H1 (cell line): Measurements from ENCODE around the gene PTDSS2. TPM values are rescaled to one million over a fixed set of nuclear protein-coding genes. Genes with fewer than 3 reads are reported as not detected.

Source experiments
- BCL11A ChIP-seq, 2 experiments: IDR thresholded peaks; one replicate each; pipeline ENCODE4 v1.6.1; 2011; ENCODE audit warnings: low read depth in 2 of 2, low read length in 2 of 2, mild to moderate bottlenecking in 2 of 2
- EP300 ChIP-seq, 2 experiments: IDR thresholded peaks; 1 replicate in 1 of 2; 2 replicates in 1 of 2; pipeline ENCODE4 v1.6.1; 2011 to 2012; ENCODE audit warnings: low read depth in 2 of 2, low read length in 2 of 2, mild to moderate bottlenecking in 2 of 2, borderline replicate concordance in 1 of 2, inconsistent platforms in 1 of 2, moderate library complexity in 1 of 2
- GABPA ChIP-seq: IDR thresholded peaks from 2 replicates; pipeline ENCODE4 v1.6.1; 2011; ENCODE audit warnings: mild to moderate bottlenecking, low read length, moderate library complexity, borderline replicate concordance; ENCODE audit not compliant: insufficient read depth
- KDM4A ChIP-seq: IDR thresholded peaks from one replicate; pipeline ENCODE4 v1.7.1; 2012; ENCODE audit warnings: low read depth, mild to moderate bottlenecking, moderate library complexity, low read length, inconsistent platforms; ENCODE audit not compliant: severe bottlenecking
- POLR2AphosphoS5 ChIP-seq: IDR thresholded peaks from 2 replicates; pipeline ENCODE4 v1.6.1; 2011; ENCODE audit warnings: low read depth, low read length
- POU5F1 ChIP-seq: IDR thresholded peaks from 2 replicates; pipeline ENCODE4 v1.6.1; 2011; ENCODE audit warnings: low read depth, mild to moderate bottlenecking, low read length, moderate library complexity
- SP2 ChIP-seq: IDR thresholded peaks from 2 replicates; pipeline ENCODE4 v1.6.1; 2012; ENCODE audit warnings: mild to moderate bottlenecking, low read length, inconsistent platforms
- polyA plus RNA-seq, 7 experiments: library from polyadenylated mRNA; depleted of rRNA in 3 of 7; stranded (reverse) in 5 of 7; unstranded in 2 of 7; fragments of >200 nt in 5 of 7; fragments of 200-250 nt in 2 of 7; gene quantifications; 1 replicate in 5 of 7; 2 replicates in 1 of 7; 4 replicates in 1 of 7; pipeline versions ENCODE4 v1.2.1 to v1.2.3, GENCODE V29; 2011 to 2013; ENCODE audit warnings: missing spikeins in 2 of 7, mixed read lengths in 2 of 7
- total RNA-seq: library from RNA; stranded (reverse); fragmentation: NEBNext Ultra II Directional; extraction: Animal tissue kit (Norgen Biotek cat#: 25700); gene quantifications from 2 replicates; pipeline ENCODE4 v1.2.1, GENCODE V29; 2021
- TF ChIP-seq, protein P1 (sequence below): fragments of 300-600 bp; sonication (generic); IDR thresholded peaks from 2 replicates; pipeline ENCODE4 v1.7.1; 2012; ENCODE audit warnings: low read length, moderate library complexity, mild to moderate bottlenecking, inconsistent platforms; ENCODE audit not compliant: insufficient replicate concordance
- TF ChIP-seq, protein P2 (sequence below): IDR thresholded peaks from 2 replicates; pipeline ENCODE4 v1.6.1; 2012; ENCODE audit warnings: inconsistent platforms

The PTDSS2 gene
- total and polyA plus RNA-seq, 2 of the 8 experiments (the other 6 are each of a cell fraction or from before 2014, with no cell fraction given) = 48.7 to 68.2 TPM

DNA sequence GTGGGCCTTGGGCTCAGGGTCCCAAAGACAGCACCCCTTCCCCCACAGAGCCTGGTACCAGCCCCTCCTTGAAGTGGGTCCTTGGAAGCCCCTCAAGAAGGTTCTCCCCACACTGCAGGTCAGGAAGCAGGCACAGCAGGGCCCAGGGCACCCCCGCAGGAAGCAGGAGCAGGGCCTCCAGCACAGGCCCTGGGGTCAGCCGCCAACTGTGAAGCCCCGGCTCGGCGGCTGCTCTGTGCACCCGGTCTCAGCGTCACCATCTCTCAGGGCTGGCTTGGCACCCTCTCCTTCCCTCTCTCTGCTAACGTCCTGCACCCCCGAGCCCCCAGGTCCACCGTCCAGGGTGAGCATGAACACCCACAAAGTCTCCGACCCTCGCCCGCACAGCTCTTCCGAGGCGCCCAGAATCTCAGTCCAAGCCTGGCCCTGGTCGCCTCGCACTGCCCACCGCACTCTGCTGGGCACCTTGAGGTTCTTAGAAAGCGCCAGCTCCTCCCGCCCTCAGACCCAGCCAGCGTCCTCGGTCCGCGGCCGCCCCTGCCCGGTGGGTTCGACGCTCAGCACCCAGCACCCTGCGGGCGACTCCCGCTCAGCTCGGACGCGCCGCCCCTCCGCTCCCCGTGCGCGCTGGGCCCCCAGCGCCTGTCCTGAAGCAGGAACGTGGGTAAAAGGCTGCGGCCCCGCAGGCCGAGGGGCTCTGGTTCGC is 33.9 kb upstream of the PTDSS2 start (continued):
- TF ChIP-seq, protein P1, sequence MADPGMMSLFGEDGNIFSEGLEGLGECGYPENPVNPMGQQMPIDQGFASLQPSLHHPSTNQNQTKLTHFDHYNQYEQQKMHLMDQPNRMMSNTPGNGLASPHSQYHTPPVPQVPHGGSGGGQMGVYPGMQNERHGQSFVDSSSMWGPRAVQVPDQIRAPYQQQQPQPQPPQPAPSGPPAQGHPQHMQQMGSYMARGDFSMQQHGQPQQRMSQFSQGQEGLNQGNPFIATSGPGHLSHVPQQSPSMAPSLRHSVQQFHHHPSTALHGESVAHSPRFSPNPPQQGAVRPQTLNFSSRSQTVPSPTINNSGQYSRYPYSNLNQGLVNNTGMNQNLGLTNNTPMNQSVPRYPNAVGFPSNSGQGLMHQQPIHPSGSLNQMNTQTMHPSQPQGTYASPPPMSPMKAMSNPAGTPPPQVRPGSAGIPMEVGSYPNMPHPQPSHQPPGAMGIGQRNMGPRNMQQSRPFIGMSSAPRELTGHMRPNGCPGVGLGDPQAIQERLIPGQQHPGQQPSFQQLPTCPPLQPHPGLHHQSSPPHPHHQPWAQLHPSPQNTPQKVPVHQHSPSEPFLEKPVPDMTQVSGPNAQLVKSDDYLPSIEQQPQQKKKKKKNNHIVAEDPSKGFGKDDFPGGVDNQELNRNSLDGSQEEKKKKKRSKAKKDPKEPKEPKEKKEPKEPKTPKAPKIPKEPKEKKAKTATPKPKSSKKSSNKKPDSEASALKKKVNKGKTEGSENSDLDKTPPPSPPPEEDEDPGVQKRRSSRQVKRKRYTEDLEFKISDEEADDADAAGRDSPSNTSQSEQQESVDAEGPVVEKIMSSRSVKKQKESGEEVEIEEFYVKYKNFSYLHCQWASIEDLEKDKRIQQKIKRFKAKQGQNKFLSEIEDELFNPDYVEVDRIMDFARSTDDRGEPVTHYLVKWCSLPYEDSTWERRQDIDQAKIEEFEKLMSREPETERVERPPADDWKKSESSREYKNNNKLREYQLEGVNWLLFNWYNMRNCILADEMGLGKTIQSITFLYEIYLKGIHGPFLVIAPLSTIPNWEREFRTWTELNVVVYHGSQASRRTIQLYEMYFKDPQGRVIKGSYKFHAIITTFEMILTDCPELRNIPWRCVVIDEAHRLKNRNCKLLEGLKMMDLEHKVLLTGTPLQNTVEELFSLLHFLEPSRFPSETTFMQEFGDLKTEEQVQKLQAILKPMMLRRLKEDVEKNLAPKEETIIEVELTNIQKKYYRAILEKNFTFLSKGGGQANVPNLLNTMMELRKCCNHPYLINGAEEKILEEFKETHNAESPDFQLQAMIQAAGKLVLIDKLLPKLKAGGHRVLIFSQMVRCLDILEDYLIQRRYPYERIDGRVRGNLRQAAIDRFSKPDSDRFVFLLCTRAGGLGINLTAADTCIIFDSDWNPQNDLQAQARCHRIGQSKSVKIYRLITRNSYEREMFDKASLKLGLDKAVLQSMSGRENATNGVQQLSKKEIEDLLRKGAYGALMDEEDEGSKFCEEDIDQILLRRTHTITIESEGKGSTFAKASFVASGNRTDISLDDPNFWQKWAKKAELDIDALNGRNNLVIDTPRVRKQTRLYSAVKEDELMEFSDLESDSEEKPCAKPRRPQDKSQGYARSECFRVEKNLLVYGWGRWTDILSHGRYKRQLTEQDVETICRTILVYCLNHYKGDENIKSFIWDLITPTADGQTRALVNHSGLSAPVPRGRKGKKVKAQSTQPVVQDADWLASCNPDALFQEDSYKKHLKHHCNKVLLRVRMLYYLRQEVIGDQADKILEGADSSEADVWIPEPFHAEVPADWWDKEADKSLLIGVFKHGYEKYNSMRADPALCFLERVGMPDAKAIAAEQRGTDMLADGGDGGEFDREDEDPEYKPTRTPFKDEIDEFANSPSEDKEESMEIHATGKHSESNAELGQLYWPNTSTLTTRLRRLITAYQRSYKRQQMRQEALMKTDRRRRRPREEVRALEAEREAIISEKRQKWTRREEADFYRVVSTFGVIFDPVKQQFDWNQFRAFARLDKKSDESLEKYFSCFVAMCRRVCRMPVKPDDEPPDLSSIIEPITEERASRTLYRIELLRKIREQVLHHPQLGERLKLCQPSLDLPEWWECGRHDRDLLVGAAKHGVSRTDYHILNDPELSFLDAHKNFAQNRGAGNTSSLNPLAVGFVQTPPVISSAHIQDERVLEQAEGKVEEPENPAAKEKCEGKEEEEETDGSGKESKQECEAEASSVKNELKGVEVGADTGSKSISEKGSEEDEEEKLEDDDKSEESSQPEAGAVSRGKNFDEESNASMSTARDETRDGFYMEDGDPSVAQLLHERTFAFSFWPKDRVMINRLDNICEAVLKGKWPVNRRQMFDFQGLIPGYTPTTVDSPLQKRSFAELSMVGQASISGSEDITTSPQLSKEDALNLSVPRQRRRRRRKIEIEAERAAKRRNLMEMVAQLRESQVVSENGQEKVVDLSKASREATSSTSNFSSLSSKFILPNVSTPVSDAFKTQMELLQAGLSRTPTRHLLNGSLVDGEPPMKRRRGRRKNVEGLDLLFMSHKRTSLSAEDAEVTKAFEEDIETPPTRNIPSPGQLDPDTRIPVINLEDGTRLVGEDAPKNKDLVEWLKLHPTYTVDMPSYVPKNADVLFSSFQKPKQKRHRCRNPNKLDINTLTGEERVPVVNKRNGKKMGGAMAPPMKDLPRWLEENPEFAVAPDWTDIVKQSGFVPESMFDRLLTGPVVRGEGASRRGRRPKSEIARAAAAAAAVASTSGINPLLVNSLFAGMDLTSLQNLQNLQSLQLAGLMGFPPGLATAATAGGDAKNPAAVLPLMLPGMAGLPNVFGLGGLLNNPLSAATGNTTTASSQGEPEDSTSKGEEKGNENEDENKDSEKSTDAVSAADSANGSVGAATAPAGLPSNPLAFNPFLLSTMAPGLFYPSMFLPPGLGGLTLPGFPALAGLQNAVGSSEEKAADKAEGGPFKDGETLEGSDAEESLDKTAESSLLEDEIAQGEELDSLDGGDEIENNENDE = no peak
- no peak for TF ChIP-seq BCL11A (IDR thresholded peaks at IDR 0.05; ENCODE audit: low read depth in 2 of 2, low read length in 2 of 2)
- no peak for TF ChIP-seq SP2
- no peak for TF ChIP-seq EP300 (IDR thresholded peaks at IDR 0.05; ENCODE audit: borderline replicate concordance in 1 of 2, low read depth in 2 of 2, low read length in 2 of 2)
- no peak for TF ChIP-seq POLR2AphosphoS5
- no peak for TF ChIP-seq POU5F1
- peak; percentile 43 for TF ChIP-seq KDM4A
- no peak for TF ChIP-seq GABPA
- TF ChIP-seq, protein P2, sequence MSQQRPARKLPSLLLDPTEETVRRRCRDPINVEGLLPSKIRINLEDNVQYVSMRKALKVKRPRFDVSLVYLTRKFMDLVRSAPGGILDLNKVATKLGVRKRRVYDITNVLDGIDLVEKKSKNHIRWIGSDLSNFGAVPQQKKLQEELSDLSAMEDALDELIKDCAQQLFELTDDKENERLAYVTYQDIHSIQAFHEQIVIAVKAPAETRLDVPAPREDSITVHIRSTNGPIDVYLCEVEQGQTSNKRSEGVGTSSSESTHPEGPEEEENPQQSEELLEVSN = peak; percentile 67
